GM18505 (cell line): ENCODE data around the gene CCDC134.

Source experiments
- ATAC-seq: cut with Tn5 transposase; IDR thresholded peaks from one replicate; pipeline ENCODE4 v1.9.1; 2021; ENCODE audit not compliant: unreplicated experiment
- POLR2A ChIP-seq: IDR thresholded peaks from 4 replicates; pipeline ENCODE4 v1.6.1; 2011; ENCODE audit warnings: borderline replicate concordance; ENCODE audit not compliant: insufficient read depth, insufficient read length; ENCODE audit errors: extremely low read depth

Gene CCDC134

DNA sequence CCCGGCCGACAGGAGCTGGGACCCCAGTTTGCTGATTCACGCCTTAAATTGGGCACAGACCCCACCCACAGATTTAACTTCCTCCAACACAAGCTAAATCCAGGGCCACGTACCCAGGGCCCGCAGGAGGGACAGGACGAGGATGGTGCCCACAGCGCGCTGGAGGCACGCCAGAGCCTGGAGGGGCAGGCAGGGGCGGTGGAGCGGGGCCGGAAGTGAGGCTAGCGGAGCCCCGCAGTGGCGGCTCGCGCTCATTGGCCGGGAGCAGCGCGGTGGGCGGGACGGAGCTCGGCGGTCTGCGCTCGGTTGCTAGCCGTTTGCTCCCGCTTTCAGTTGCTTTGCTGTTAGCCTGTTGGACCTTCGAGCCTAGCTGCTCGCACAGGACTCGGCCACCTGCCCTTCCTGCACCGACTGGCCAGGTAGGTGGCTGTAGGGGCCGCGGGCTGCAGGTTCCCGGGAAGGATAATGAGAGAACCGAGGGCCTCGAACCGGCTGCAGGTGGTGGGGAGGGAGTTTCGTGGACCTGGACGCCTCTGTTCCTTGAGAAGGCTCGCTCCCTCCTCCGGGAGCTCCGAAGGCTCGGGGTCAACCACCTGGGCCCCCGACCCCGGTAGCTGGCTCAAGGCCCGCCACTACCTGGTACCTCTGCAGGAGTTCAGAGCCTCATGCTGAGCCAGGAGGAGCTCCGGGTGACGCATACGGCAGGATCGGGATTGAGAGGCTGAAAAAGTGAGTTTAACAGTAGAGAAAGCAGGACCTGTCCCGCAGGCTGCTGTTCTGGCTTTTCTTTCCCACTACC, at the start of gene CCDC134:
Gene CCDC134 (plus strand): TSS at position 332 of the 799 bp plus-strand sequence. CDS start 8,212 bp downstream, outside the sequence.
- ATAC-seq = peak; percentile 88
- TF ChIP-seq POLR2A = peak; percentile 96

DNA sequence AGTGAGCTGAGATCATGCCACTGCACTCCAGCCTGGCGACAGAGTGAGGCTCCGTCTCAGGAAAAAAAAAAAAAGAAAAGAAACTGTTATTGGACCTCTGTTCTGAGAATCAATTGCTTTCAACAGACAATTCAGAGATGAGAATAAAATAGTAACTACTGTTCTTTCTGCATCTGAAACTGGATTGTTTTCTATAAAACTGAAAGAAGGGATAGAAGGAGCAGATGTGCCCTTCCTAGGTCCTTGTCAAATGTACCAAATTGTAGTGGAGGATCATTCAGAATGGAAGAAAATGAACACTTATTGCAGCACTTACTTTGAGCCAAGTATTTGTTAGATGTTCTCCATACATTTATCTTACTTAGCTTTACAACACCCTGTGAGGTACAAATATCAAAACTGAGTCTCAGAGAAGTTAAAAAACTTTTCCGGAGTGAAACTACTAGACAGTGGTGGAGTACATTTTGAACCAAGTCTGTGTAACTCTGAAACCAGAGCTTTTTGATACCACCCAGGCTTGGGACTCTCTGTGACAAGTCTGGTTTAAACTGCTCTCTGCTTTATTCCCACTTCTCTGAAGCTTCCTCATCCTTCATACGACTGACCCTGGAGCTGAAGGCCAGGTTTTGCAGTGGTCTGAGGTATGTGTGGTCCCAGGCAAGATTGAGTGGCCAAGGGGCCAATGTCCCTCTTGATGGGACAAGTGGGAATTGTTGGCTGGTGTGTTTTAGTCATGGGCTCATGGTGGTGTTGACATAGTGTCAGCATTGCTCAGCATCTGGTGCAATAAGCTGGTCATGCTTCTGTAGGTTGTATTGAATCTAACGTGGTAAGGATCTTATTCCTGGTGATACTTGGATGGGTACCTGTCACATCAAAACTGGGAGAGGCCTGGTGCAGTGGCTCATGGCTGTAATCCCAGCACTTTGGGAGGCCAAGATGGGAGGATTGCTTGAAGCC, 48.2 kb upstream of the CCDC134 start:
- ATAC-seq = peak; percentile 59

DNA sequence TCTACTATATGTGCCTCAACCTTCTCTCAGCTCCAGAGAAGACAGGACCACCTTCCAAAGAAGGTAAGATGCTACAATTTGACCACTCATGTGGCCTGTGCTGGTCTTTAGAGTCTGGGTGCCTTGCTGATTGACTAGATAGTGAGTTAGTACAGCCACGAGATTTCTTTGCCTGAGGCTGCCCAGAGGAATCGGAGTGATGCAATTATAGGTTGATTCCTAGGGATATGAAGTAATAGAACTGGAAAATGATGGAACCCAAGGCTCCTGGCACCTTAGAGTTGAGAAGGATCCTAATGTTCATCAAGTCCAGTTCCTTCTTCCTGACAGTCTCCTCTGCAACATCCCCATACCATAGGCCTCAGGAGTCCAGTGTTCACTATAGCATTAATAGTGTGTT, 46.5 kb upstream of the CCDC134 start:
- TF ChIP-seq POLR2A = no peak
- no peak for ATAC-seq

More for the DNA sequence above, 48.2 kb upstream of the CCDC134 start:
- TF ChIP-seq POLR2A = no peak

DNA sequence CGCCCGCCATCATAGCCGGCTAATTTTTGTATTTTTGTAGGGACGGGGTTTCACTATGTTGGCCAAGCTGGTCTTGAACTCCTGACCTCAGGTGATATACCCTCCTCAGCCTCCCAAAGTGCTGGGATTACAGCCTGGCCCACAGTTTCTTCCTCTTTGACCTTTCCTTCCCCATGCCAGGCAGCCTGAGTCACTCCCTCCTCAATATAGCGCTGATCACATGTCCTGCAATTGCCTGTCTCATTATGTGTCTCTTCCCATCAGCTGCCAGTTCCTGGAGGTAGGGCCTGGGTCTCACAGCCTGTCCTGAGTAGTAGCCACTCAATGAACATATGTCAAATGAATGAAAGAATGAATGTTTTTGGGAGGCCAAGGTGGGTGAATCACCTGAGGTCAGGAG, 43.0 kb upstream of the CCDC134 start:
- no peak for ATAC-seq
- no peak for TF ChIP-seq POLR2A

DNA sequence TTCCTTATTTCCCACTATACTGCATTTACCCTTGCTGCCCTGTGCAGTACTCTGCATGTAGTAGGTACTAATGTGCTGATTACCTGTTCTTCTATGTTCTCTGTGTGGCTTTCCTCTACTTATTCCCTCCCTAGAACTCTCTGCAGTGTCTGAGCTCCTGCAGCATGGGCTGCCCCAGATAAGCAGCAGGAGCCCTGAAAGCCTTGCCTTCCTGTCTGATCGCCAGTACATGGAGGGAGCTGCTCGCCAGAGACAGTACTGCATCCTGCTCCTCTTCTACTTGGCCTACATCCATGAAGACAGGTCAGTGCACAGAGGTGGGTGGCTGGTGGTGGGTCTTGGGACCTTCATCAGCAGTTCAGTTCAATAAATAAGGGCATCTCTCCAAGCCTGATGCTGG, 42.2 kb upstream of the CCDC134 start:
- no peak for ATAC-seq
- TF ChIP-seq POLR2A = no peak

DNA sequence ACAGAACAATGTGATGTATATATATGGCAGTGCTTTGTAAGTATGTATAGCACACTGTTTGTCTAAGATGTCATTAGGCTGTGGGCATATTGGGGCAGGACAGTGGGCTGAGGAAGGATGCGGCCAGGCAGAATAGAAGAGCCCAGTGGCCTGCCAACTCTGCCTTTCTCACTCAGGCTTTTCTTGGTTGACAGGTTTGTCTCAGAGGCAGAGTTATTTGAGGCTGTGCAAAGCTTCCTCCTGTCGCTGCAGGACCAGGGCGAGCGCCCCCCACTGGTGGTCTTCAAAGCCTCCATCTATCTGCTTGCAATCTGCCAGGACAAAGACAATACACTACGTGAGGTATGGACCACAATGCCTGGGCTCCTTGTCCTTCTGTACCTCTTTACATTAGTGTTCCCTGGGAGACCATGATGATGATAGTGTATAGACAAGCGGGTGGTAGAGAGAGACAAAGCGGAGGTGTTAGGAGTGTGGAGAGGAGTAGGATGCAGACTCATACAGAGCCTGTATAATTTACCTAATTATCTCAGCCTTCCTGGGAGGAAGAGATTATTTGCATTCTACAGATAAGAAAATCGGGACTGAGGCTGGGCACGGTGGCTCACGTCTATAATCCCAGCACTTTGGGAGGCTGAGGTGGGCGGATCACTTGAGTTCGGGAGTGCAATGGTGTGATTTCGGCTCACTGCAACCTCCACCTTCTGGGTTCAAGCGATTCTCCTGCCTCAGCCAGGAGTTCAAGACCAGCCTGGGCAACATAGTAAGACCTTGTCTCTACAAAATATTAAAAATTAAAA, 37.3 kb upstream of the CCDC134 start:
- TF ChIP-seq POLR2A = no peak
- ATAC-seq = no peak

DNA sequence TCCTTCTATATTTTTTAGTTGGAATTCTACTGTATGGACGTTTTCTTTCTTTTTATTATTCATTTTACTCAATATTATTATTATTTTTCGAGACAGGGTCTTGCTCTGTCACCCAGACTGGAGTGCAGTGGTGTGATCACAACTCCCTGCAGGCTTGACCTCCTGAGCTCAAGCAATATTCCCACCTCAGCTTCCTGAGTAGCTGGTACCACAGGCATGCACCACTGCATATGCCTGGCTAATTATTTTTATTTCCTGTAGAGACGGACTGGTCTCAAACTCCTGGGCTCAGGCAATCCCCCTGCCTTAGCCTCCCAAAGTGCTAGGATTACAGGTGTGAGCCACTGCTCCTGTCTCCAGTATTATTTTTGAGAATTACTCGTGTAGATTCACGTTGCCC, 34.0 kb upstream of the CCDC134 start:
- ATAC-seq = no peak
- TF ChIP-seq POLR2A = no peak

DNA sequence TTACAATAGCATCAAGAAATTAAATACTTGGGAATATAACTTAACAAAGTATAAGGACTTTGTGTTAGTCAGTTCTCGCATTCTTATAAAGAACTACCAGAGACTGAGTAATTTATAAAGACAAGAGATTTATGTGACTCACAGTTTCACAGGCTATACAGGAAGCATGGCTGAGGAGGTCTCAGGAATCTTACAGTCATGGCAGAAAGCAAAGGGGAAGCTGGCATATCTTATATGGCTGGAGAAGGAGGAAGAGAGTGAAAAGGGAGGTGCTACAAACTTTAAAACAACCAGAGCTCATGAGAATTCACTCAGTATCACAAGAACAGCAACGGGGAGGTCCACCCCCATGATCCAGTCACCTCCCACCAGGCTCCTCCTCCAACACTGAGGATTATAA, 32.0 kb upstream of the CCDC134 start:
- no peak for TF ChIP-seq POLR2A
- ATAC-seq = no peak

DNA sequence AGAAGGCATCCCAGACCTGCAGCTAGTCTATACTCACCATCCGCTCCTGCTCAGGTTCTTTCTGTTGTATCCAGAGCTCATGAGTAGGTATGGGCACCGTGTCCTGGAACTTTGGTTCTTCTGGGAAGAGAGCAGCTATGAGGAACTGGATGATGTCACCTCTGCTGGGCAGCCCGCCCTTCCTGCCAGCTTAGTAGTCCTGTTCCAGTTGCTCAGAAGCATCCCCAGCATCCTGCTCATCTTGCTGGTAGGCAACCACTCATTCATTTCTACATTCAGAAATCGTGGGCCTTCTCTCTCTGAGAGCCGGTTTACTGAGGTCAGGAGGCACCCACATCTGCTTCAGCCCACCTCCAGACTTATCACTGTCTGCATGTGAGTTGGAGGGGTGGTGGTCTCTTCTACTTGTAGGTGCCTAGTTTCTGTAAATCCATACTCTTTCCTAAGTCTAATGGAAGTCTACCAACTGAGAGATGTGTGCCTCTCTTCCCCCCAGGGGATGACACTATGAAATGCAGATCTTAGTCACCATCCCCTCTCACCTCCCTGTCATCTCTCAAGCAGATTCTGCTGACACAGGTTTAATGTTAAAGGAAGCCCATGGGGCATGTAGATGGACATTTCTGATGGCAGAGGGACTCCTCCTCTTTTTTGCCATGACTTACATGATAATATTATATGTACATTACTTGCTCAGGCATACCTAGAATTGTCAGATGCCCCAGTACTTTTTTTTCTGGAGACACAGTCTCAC, 29.6 kb upstream of the CCDC134 start:
- no peak for TF ChIP-seq POLR2A
- ATAC-seq = no peak

DNA sequence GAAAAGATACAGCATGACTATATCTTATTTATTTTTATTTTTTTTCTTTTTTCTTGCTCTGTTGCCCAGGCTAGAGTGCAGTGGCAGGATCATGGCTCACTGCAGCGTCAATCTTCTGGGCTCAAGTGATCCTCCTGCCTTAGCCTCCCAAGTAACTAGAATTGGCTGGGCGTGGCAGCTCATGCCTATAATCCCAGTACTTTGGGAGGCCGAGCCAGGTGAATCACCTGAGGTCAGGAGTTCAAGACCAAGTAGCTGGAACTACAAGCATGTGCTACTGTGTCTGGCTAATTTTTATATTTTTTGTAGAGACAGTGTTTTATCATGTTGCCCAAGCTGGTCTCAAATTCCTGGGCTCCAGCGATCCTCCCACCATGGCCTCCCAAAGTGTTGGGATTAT, 28.3 kb upstream of the CCDC134 start:
- no peak for ATAC-seq
- TF ChIP-seq POLR2A = no peak

DNA sequence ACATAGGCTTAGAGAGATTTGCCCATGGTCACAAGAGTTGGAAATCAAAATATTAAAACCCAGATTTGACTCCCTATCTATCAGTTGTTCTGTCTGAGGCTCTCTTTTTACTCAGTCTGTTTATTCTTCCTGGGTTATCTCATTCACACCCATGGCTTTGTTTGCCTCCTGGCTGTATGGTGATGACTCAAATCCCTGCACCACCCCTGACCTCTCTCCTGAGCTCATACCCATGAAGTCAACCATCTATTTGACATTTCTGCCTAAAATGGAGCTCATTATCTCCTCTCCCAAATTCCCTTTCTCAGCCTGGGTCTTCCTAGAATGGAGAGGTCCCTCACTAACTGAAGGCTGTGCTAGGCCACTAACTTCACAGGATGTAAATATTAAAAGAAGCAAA, 27.8 kb upstream of the CCDC134 start:
- ATAC-seq = no peak

DNA sequence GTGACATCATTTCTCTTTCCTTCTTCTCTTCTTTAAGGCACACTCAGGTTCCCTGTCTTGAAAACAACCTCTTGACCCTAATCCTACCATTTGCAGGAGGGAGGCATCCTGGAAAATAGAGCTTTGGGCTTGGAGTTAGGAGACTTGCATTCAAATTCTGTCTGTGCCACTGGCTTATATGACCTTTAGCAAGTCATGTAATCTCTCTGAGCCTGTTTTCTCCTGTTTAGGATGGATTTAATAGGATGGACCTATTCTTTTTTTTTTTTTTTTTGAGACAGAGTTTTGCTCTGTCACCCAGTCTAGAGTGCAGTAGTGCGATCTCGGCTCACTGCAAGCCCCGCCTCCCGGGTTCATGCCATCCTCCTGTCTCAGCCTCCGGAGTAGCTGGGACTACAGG, 25.1 kb upstream of the CCDC134 start:
- TF ChIP-seq POLR2A = no peak
- no peak for ATAC-seq

More for the DNA sequence above, 27.8 kb upstream of the CCDC134 start:
- TF ChIP-seq POLR2A = no peak

DNA sequence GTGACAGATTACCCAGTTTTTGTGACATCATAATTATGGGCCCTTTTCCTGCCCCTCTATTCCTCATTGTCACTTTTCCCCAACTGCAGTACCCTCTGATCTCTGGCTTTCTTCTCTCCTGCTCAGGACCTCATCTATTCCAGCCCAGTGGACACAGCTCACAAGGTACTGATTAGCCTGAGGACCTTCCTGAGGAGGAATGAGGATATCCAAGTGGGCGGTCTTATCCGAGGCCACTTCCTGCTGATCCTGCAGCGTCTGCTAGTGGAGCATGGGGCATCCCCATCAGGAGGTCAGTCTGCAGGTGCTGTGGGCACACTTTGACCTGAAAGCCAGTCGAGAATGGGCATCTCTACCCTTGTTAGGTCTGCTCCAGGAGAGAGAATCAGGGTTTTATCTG, 24.5 kb upstream of the CCDC134 start:
- no peak for ATAC-seq
- no peak for TF ChIP-seq POLR2A

DNA sequence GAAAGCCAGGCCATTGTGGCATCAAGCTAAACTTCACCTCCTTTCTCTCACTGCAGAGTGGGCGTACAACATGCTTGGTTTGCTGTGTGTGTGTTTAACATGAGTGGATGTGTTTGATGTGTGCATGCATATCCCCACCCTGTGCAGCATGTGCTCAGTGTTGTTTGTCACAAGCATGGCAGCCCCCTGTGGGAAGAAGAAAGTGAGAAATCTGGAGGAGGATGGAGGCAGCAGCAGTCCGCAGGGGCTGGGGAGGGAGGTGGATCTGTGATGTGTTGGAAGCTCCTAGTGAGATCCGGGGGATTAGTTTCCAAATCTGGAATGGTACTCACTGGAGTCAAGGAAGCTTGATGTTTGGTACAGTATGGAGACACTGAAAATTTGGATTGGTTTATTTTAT, 24.1 kb upstream of the CCDC134 start:
- no peak for TF ChIP-seq POLR2A
- ATAC-seq = no peak
